ENCODE measurements around the gene RPLP2. TPM values are rescaled to one million over a fixed set of nuclear protein-coding genes. Genes with fewer than 3 reads are reported as not detected.

Gene RPLP2
- total RNA-seq, 3 donors from 2014 or later (not counting 1 experiment from before 2014, with no cell fraction given), result 1,482 to 1,846 (median 1,534) TPM

- Mint-ChIP-seq H3K27ac (no peak overlapping the region), H3K27me3 (ENCODE audit: low read depth in 2 of 2) (no peaks in the 10 kb centered on the region), H3K4me1 (peaks cover 0 to 24% of the 10 kb centered on the region in 2 donors), H3K36me3 (no peaks in the 10 kb centered on the region), H3K9me3 (no peaks in the 10 kb centered on the region), H3K4me3 (no peak overlapping the region)
- no peak for TF ChIP-seq CTCF (IDR thresholded peaks at IDR 0.05)
- 95% methylated on average over 30 of the region's 30 CpGs for WGBS (ENCODE audit: insufficient coverage)
- Histone ChIP-seq H3K27ac (ENCODE audit: low read length) (no peak overlapping the region), H3K9me3 (ENCODE audit: control insufficient read depth, insufficient read depth, low read length) (no peaks in the 10 kb centered on the region), H3K4me1 (ENCODE audit: control insufficient read depth, insufficient read depth, low read length) (peaks cover 40% of the 10 kb centered on the region), H3K36me3 (ENCODE audit: control insufficient read depth, insufficient read depth, low read length) (peaks cover 5% of the 10 kb centered on the region), H3K27me3 (ENCODE audit: control insufficient read depth, insufficient read depth, low read length) (no peaks in the 10 kb centered on the region), H3K4me3 (ENCODE audit: low read length) (no peak overlapping the region)
- intact Hi-C loops (cut with micrococcal nuclease), result no loop called here
- no peak for DNase-seq
- no peak for ATAC-seq
These were observed 9.3 kb upstream of the RPLP2 start for GRCh38 chr11:800473-800872.

- WGBS (ENCODE audit: insufficient coverage), result 96% methylated on average over 20 of the region's 20 CpGs
- H3K27ac Mint-ChIP-seq, result no peak overlapping the region
- H3K4me3 Mint-ChIP-seq, result peak overlapping the region; percentile 31
These were observed 8.5 kb upstream of the RPLP2 start for GRCh38 chr11:801097-801780.

GRCh38 chr11:802018-802617, 7.6 kb upstream of the RPLP2 start:
- Mint-ChIP-seq H3K4me1 (peaks cover 0 to 10% of the 10 kb centered on the region in 2 donors), H3K4me3 (peak overlapping the region; percentile 42), H3K27me3 (ENCODE audit: low read depth in 2 of 2) (no peaks in the 10 kb centered on the region), H3K36me3 (no peaks in the 10 kb centered on the region), H3K27ac (no peak overlapping the region), H3K9me3 (no peaks in the 10 kb centered on the region)
- 95% methylated on average over 21 of the region's 21 CpGs for WGBS (ENCODE audit: insufficient coverage)
- H3K27me3 ChIP-seq (ENCODE audit: control insufficient read depth, insufficient read depth, low read length), result no peaks in the 10 kb centered on the region
- H3K27ac ChIP-seq (ENCODE audit: low read length), result no peak overlapping the region
- peaks cover 5% of the 10 kb centered on the region for H3K36me3 ChIP-seq (ENCODE audit: control insufficient read depth, insufficient read depth, low read length)
- peaks cover 27% of the 10 kb centered on the region for H3K4me1 ChIP-seq (ENCODE audit: control insufficient read depth, insufficient read depth, low read length)
- no peaks in the 10 kb centered on the region for H3K9me3 ChIP-seq (ENCODE audit: control insufficient read depth, insufficient read depth, low read length)
- H3K4me3 ChIP-seq (ENCODE audit: low read length), result no peak overlapping the region
- intact Hi-C loops (cut with micrococcal nuclease), result no loop called here
- TF ChIP-seq CTCF (IDR thresholded peaks at IDR 0.05), result no peak
- DNase-seq (no peak), ATAC-seq (no peak)

More at GRCh38 chr11:801097-801780, 8.5 kb upstream of the RPLP2 start:
- peaks cover 0 to 19% of the 10 kb centered on the region in 2 donors for H3K4me1 Mint-ChIP-seq
- no peaks in the 10 kb centered on the region for H3K9me3 ChIP-seq (ENCODE audit: control insufficient read depth, insufficient read depth, low read length)
- no peak for TF ChIP-seq CTCF (IDR thresholded peaks at IDR 0.05)
- DNase-seq (no peak), ATAC-seq (no peak)
- intact Hi-C loops (cut with micrococcal nuclease), result no loop called here
- no peaks in the 10 kb centered on the region for H3K36me3 Mint-ChIP-seq
- no peaks in the 10 kb centered on the region for H3K27me3 Mint-ChIP-seq (ENCODE audit: low read depth in 2 of 2)
- H3K4me3 ChIP-seq (ENCODE audit: low read length), result no peak overlapping the region
- H3K27ac ChIP-seq (ENCODE audit: low read length), result no peak overlapping the region
- H3K9me3 Mint-ChIP-seq, result no peaks in the 10 kb centered on the region
- H3K36me3 ChIP-seq (ENCODE audit: control insufficient read depth, insufficient read depth, low read length), result peaks cover 5% of the 10 kb centered on the region
- peaks cover 36% of the 10 kb centered on the region for H3K4me1 ChIP-seq (ENCODE audit: control insufficient read depth, insufficient read depth, low read length)
- no peaks in the 10 kb centered on the region for H3K27me3 ChIP-seq (ENCODE audit: control insufficient read depth, insufficient read depth, low read length)
